ENCODE measurements around the gene GMDS. TPM values are rescaled to one million over a fixed set of nuclear protein-coding genes. Genes with fewer than 3 reads are reported as not detected.

The GMDS gene
- polyA plus RNA-seq, 1 experiment = 7.1 TPM

DNA sequence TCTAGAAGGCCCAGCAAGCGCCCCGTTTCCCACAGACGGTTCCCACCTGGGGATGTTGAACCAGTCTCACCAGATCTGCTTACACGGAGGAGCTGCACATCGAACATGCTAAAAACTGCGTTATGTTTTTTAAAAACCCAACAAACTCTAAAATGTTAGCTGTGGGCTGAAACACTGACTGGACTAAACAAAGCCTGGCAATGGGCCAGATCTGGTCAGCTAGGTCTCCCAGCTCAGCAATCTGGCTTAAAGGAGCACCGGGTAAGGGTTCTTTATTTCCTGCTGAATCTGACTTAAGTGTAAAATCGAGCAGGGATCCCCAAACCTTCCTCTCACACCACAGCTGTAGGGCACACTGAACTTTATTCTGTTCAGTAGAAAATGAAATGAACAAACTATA is 478.8 kb downstream of the GMDS start:
- CTCF ChIA-PET = interaction anchor here (0.9 to 1.2 kb wide), 2 partner anchors 77 to 80 kb away, joined by 3 to 5 read pairs; no protein-coding TSS in a partner anchor
- Histone ChIP-seq H3K36me3 (ENCODE audit: control insufficient read depth, insufficient read depth, low read length) (no peaks in the 10 kb centered on the region), H3K27me3 (ENCODE audit: control insufficient read depth, insufficient read depth, low read length) (no peaks in the 10 kb centered on the region), H3K4me3 (ENCODE audit: low read depth, low read length) (no peak overlapping the region)
- TF ChIP-seq, protein P1, sequence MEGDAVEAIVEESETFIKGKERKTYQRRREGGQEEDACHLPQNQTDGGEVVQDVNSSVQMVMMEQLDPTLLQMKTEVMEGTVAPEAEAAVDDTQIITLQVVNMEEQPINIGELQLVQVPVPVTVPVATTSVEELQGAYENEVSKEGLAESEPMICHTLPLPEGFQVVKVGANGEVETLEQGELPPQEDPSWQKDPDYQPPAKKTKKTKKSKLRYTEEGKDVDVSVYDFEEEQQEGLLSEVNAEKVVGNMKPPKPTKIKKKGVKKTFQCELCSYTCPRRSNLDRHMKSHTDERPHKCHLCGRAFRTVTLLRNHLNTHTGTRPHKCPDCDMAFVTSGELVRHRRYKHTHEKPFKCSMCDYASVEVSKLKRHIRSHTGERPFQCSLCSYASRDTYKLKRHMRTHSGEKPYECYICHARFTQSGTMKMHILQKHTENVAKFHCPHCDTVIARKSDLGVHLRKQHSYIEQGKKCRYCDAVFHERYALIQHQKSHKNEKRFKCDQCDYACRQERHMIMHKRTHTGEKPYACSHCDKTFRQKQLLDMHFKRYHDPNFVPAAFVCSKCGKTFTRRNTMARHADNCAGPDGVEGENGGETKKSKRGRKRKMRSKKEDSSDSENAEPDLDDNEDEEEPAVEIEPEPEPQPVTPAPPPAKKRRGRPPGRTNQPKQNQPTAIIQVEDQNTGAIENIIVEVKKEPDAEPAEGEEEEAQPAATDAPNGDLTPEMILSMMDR (IDR thresholded peaks at IDR 0.05; ENCODE audit: insufficient read depth, low read depth, low read length) = no peak
- POLR2A ChIA-PET = no interaction called here
- DNase-seq (ENCODE audit: low read depth) = no peak

DNA sequence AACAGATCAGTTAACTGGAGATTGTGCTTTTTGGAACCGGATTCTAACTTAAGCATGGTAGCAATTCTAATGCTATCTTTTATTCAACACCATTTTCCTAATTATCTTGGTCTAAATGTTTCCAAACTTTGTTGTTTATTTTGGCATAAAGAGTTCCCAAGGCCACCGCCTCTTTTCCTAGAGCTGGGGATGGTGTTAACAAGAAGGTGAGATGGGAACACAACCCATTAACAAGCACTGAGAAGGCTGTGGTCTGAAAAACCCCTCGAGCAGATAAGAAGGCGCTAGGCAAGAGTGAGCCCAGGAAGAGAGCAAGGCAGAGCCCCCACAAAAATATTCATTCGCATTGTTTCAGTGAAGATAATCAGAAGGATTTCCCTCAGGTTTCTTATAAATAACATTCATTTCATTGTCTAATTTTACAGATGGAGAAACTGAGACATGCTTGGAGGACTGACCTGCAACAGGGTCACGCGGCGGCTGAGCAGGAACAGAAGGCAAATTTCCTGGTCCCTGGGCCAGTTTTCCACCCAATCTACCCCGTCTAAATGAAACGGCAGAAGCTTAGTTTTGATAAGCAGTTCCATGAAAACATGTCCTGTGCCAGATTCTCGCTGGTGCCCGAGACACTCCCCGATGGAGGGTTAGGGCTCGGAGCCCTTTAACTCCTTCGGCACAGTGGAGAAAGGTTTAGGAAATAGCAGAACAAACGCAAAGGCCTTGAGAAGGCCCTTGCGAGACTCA is 480.1 kb downstream of the GMDS start:
- no peak for DNase-seq (ENCODE audit: low read depth)
- no peaks in the 10 kb centered on the region for H3K36me3 ChIP-seq (ENCODE audit: control insufficient read depth, insufficient read depth, low read length)
- TF ChIP-seq, protein P1 (IDR thresholded peaks at IDR 0.05; ENCODE audit: insufficient read depth, low read depth, low read length) = no peak
- POLR2A ChIA-PET = no interaction called here
- H3K4me3 ChIP-seq (ENCODE audit: low read depth, low read length) = no peak overlapping the region
- CTCF ChIA-PET = interaction anchor here (0.7 kb wide), 1 partner anchor 443 kb away, joined by 3 read pairs; no protein-coding TSS in a partner anchor
- H3K27me3 ChIP-seq (ENCODE audit: control insufficient read depth, insufficient read depth, low read length) = no peaks in the 10 kb centered on the region

DNA sequence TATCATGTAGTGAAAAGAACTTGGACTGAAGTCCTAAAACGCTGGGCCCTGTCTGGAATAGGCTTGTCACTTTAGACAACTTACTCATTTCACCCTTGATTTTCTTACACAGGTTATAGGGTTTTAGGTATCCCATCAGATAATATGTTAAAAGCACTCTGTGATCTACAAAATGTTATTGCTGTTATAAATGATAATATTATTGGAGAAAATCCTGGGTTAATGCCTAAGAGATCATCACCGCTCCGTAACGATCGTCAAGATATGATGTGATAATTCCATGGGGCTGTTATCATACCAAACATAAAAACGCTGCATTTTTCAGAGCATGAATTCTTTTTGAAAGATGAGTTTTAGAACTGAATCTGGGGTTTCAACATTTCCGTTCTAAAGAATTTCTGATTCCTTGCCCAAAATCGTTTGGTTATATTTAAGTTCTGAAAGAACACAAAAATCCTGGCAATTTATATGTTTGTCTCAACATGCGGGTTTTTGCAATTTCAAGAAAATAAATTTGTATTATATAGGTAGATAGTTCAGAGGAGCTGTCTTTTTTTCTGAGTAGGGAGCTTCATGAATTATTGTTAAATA is 480.9 kb downstream of the GMDS start:
- DNase-seq (ENCODE audit: low read depth) = no peak
- ChIA-PET CTCF (interaction anchor here (0.7 kb wide), 1 partner anchor 328 kb away, joined by 3 read pairs; no protein-coding TSS in a partner anchor), POLR2A (no interaction called here)
- no peaks in the 10 kb centered on the region for H3K36me3 ChIP-seq (ENCODE audit: control insufficient read depth, insufficient read depth, low read length)
- no peaks in the 10 kb centered on the region for H3K27me3 ChIP-seq (ENCODE audit: control insufficient read depth, insufficient read depth, low read length)
- TF ChIP-seq, protein P1 (IDR thresholded peaks at IDR 0.05; ENCODE audit: insufficient read depth, low read depth, low read length) = no peak
- H3K4me3 ChIP-seq (ENCODE audit: low read depth, low read length) = no peak overlapping the region

DNA sequence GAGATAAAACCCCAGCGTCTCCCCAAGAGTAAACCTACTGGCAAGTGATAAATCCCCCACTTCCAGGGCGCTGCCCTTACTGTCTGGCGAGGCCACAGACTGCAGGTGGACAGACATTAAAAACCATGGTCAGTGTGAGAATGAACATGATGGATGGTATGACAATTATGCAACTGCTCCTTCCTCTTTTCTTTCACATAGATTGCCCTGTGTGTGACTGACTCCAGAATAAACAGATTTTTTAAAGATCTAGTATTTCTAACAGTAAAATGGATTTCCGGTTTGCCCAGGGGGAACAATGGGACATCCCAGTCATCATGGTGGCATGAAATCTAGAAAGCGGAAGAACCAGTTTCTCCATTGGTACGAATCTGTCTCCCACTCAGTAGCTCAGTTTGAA is 482.0 kb downstream of the GMDS start:
- Histone ChIP-seq H3K36me3 (ENCODE audit: control insufficient read depth, insufficient read depth, low read length) (no peaks in the 10 kb centered on the region), H3K4me3 (ENCODE audit: low read depth, low read length) (no peak overlapping the region), H3K27me3 (ENCODE audit: control insufficient read depth, insufficient read depth, low read length) (no peaks in the 10 kb centered on the region)
- TF ChIP-seq, protein P1 (IDR thresholded peaks at IDR 0.05; ENCODE audit: insufficient read depth, low read depth, low read length) = no peak
- DNase-seq (ENCODE audit: low read depth) = no peak
- POLR2A ChIA-PET = no interaction called here
- CTCF ChIA-PET = no interaction called here

DNA sequence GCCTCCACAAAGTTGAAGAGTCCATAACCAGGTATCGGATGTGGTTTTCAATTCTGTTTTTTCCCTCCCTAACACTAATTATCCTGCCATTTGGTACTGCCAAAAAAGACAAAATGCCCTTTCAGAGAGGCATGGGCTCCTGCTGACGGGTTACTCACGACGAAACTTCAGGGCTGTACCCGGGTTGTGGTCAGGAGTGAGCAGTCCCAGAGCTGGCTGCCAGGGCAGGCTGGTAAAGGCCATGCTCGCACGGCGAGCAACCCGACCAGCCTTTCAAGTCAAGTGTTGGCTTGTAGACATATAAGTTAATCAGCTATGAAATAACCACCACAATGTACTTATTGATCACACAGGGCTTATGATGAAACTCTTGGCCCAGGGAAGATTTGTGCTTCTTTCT is 483.2 kb downstream of the GMDS start:
- ChIA-PET CTCF (no interaction called here), POLR2A (no interaction called here)
- H3K36me3 ChIP-seq (ENCODE audit: control insufficient read depth, insufficient read depth, low read length) = no peaks in the 10 kb centered on the region
- TF ChIP-seq, protein P1 (IDR thresholded peaks at IDR 0.05; ENCODE audit: insufficient read depth, low read depth, low read length) = no peak
- no peaks in the 10 kb centered on the region for H3K27me3 ChIP-seq (ENCODE audit: control insufficient read depth, insufficient read depth, low read length)
- no peak overlapping the region for H3K4me3 ChIP-seq (ENCODE audit: low read depth, low read length)
- no peak for DNase-seq (ENCODE audit: low read depth)

All from BJ (cell line).